OCI-LY3 (cell line): ENCODE data around the gene SNHG17.
"Not testable (repeated sequence)": the region's sequence is repeated elsewhere in the genome, so short reads cannot be mapped to it uniquely, and the experiment has no call there.

Experiments
- EZH2phosphoT487 ChIP-seq: fragments of 200-600 bp; shearing (Covaris generic); IDR thresholded peaks from 2 replicates; pipeline ENCODE4 v1.6.1; 2018; ENCODE audit warnings: antibody characterized with exemption, mixed run types, low read depth
- TF ChIP-seq, protein P1 (sequence below): fragments of 200-600, 300-600 bp; sonication (generic); IDR thresholded peaks from 2 replicates; pipeline ENCODE4 v1.5.1; 2014; ENCODE audit warnings: antibody characterized with exemption, low read length, low read depth

DNA sequence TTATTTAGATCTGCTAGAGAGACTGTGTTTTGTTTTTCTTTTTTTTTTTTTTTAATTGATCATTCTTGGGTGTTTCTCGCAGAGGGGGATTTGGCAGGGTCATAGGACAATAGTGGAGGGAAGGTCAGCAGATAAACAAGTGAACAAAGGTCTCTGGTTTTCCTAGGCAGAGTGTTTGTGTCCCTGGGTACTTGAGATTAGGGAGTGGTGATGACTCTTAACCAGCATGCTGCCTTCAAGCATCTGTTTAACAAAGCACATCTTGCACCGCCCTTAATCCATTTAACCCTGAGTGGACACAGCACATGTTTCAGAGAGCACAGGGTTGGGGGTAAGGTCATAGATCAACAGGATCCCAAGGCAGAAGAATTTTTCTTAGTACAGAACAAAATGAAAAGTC, 25.5 kb upstream of the SNHG17 start:
- TF ChIP-seq, protein P1, sequence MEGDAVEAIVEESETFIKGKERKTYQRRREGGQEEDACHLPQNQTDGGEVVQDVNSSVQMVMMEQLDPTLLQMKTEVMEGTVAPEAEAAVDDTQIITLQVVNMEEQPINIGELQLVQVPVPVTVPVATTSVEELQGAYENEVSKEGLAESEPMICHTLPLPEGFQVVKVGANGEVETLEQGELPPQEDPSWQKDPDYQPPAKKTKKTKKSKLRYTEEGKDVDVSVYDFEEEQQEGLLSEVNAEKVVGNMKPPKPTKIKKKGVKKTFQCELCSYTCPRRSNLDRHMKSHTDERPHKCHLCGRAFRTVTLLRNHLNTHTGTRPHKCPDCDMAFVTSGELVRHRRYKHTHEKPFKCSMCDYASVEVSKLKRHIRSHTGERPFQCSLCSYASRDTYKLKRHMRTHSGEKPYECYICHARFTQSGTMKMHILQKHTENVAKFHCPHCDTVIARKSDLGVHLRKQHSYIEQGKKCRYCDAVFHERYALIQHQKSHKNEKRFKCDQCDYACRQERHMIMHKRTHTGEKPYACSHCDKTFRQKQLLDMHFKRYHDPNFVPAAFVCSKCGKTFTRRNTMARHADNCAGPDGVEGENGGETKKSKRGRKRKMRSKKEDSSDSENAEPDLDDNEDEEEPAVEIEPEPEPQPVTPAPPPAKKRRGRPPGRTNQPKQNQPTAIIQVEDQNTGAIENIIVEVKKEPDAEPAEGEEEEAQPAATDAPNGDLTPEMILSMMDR: not testable (repeated sequence)
- TF ChIP-seq EZH2phosphoT487: not testable (repeated sequence)
